Measurements from ENCODE around the gene CYB5R2. TPM values are rescaled to one million over a fixed set of nuclear protein-coding genes. Genes with fewer than 3 reads are reported as not detected.

The CYB5R2 gene
- total RNA-seq, 1 donor from 2014 or later = 24.6 TPM

DNA sequence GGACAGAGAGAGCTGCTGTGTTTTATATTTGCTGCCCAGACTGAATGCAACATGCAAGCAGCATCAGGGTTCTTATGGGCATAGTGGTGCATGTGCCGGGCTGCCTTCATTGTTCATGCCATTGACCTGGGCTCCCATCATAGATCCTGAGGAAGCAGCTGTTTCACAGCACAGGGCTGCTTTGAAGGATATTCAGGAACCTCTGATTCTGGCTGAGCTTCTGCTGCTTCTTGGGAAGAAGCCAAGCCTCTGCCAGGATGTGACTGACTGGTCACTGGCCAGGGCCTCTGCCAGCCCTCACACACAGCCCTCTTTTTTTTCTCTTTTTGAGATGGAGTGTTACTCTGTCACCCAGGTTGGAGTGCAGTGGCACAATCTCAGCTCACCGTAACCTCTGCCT, 43.3 kb downstream of the CYB5R2 start:
- Mint-ChIP-seq H3K9me3 (no peaks in the 10 kb centered on the region), H3K36me3 (peaks cover 3% of the 10 kb centered on the region), H3K27me3 (ENCODE audit: insufficient read depth, low read depth) (peaks cover 7% of the 10 kb centered on the region), H3K27ac (no peak overlapping the region), H3K4me3 (no peak overlapping the region), H3K4me1 (no peaks in the 10 kb centered on the region)
- DNase-seq (ENCODE audit: low spot score) = no peak
- no peaks in the 10 kb centered on the region for H3K9me3 ChIP-seq (ENCODE audit: low read depth)
- no peaks in the 10 kb centered on the region for H3F3A ChIP-seq (ENCODE audit: low read depth)
- no peak overlapping the region for H3K4me3 ChIP-seq
- no peaks in the 10 kb centered on the region for H3K36me3 ChIP-seq
- no peaks in the 10 kb centered on the region for H3K79me2 ChIP-seq (ENCODE audit: low read depth)
- no peak overlapping the region for H2AFZ ChIP-seq (replicated peaks)
- H3K27ac ChIP-seq = no peak overlapping the region
- no peak overlapping the region for H3K4me2 ChIP-seq
- no peaks in the 10 kb centered on the region for H3K27me3 ChIP-seq
- no peak for TF ChIP-seq EZH2 (IDR thresholded peaks at IDR 0.05)
- TF ChIP-seq, protein P1, sequence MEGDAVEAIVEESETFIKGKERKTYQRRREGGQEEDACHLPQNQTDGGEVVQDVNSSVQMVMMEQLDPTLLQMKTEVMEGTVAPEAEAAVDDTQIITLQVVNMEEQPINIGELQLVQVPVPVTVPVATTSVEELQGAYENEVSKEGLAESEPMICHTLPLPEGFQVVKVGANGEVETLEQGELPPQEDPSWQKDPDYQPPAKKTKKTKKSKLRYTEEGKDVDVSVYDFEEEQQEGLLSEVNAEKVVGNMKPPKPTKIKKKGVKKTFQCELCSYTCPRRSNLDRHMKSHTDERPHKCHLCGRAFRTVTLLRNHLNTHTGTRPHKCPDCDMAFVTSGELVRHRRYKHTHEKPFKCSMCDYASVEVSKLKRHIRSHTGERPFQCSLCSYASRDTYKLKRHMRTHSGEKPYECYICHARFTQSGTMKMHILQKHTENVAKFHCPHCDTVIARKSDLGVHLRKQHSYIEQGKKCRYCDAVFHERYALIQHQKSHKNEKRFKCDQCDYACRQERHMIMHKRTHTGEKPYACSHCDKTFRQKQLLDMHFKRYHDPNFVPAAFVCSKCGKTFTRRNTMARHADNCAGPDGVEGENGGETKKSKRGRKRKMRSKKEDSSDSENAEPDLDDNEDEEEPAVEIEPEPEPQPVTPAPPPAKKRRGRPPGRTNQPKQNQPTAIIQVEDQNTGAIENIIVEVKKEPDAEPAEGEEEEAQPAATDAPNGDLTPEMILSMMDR (IDR thresholded peaks at IDR 0.05) = no peak
- TF ChIP-seq EZH2phosphoT487 (IDR thresholded peaks at IDR 0.05) = no peak
- no peaks in the 10 kb centered on the region for H4K20me1 ChIP-seq (ENCODE audit: low read depth)
- H3K9ac ChIP-seq = no peak overlapping the region
- H3K4me1 ChIP-seq = no peaks in the 10 kb centered on the region

DNA sequence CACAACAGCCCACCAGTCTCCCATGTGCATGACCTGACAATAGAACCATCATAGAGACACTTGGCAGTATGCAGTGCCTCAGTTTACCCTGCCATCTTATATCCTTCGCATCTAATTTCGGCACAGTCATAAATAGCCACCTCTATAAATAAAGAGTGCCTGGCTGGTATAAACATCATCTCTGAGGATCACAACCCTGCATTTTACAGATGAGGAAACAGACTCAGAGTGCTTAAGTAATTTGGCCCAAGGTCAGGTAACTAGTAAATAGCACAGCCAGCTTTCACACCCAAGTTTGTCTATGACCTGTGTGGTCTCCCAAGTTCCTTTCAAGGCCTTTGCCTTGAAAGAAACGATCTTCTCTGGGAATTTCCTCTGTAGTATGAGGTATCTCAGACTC, 44.6 kb downstream of the CYB5R2 start:
- H3F3A ChIP-seq (ENCODE audit: low read depth) = no peaks in the 10 kb centered on the region
- no peaks in the 10 kb centered on the region for H3K4me1 Mint-ChIP-seq
- peaks cover 5% of the 10 kb centered on the region for H3K27me3 Mint-ChIP-seq (ENCODE audit: insufficient read depth, low read depth)
- H3K4me2 ChIP-seq = no peak overlapping the region
- H3K9ac ChIP-seq = no peak overlapping the region
- H3K79me2 ChIP-seq (ENCODE audit: low read depth) = no peaks in the 10 kb centered on the region
- no peaks in the 10 kb centered on the region for H3K4me1 ChIP-seq
- no peaks in the 10 kb centered on the region for H4K20me1 ChIP-seq (ENCODE audit: low read depth)
- no peaks in the 10 kb centered on the region for H3K9me3 Mint-ChIP-seq
- no peaks in the 10 kb centered on the region for H3K9me3 ChIP-seq (ENCODE audit: low read depth)
- no peaks in the 10 kb centered on the region for H3K36me3 Mint-ChIP-seq
- H3K27ac Mint-ChIP-seq = no peak overlapping the region
- no peak overlapping the region for H3K4me3 ChIP-seq
- no peak overlapping the region for H3K27ac ChIP-seq
- H3K4me3 Mint-ChIP-seq = no peak overlapping the region
- no peak for DNase-seq (ENCODE audit: low spot score)
- H3K27me3 ChIP-seq = no peaks in the 10 kb centered on the region
- H3K36me3 ChIP-seq = no peaks in the 10 kb centered on the region
- TF ChIP-seq, protein P1 (IDR thresholded peaks at IDR 0.05) = no peak
- no peak for TF ChIP-seq EZH2phosphoT487 (IDR thresholded peaks at IDR 0.05)
- no peak for TF ChIP-seq EZH2 (IDR thresholded peaks at IDR 0.05)
- H2AFZ ChIP-seq (replicated peaks) = no peak overlapping the region

DNA sequence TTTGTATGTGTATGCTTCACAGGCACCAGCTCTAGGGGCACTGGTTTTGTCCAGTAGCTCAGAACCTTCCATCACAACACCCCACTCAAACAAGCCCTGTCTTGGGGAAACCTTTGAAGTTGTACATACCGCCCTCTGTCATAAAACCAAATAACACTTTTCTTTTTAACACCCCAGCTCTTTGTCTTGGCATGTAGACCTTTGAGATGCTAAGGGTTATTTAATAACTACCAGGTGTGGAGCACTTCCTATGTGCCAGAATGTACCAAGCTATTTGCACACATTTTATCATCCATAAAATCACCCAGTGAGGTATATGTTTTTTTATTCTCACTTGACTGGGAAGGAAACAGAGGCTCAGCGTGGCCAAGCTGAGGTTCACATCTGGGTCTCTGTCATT, 50.6 kb downstream of the CYB5R2 start:
- Histone ChIP-seq H3K9ac (no peak overlapping the region), H3K4me3 (no peak overlapping the region), H3F3A (ENCODE audit: low read depth) (no peaks in the 10 kb centered on the region), H2AFZ (replicated peaks) (no peak overlapping the region), H3K27ac (no peak overlapping the region), H3K9me3 (ENCODE audit: low read depth) (no peaks in the 10 kb centered on the region), H3K79me2 (ENCODE audit: low read depth) (no peaks in the 10 kb centered on the region), H4K20me1 (ENCODE audit: low read depth) (no peaks in the 10 kb centered on the region), H3K4me2 (no peak overlapping the region), H3K4me1 (no peaks in the 10 kb centered on the region), H3K36me3 (no peaks in the 10 kb centered on the region), H3K27me3 (no peaks in the 10 kb centered on the region)
- Mint-ChIP-seq H3K27ac (no peak overlapping the region), H3K4me1 (no peaks in the 10 kb centered on the region), H3K27me3 (ENCODE audit: insufficient read depth, low read depth) (peaks cover 5% of the 10 kb centered on the region), H3K9me3 (no peaks in the 10 kb centered on the region), H3K4me3 (no peak overlapping the region), H3K36me3 (no peaks in the 10 kb centered on the region)
- no peak for DNase-seq (ENCODE audit: low spot score)
- TF ChIP-seq EZH2 (IDR thresholded peaks at IDR 0.05) (no peak), EZH2phosphoT487 (IDR thresholded peaks at IDR 0.05) (no peak)
- TF ChIP-seq, protein P1 (IDR thresholded peaks at IDR 0.05) = no peak

Data from neural progenitor cell (in vitro differentiated cells).